Activated CD4-positive, alpha-beta T cell treated with anti-CD3 and anti-CD28 coated beads for 48 hours (primary cell): ENCODE measurements around the gene RANBP3.
"Not testable (repeated sequence)": the region's sequence is repeated elsewhere in the genome, so short reads cannot be mapped to it uniquely, and the experiment has no call there.

Experiments used
- DNase-seq: peaks from one replicate; pipeline ENCODE4 v3.0.0-alpha.2; 2020

Gene RANBP3

GRCh38 chr19:5897189-5897969, 80.6 kb downstream of the RANBP3 start:
- no peak for DNase-seq

- no peak for DNase-seq
Observed at GRCh38 chr19:5896365-5897076, 81.4 kb downstream of the RANBP3 start.

- DNase-seq = no peak
Observed at GRCh38 chr19:5895890-5896289, 82.0 kb downstream of the RANBP3 start.

GRCh38 chr19:5895409-5895808, 82.5 kb downstream of the RANBP3 start:
- DNase-seq = no peak

GRCh38 chr19:5894704-5895349, 83.1 kb downstream of the RANBP3 start:
- DNase-seq = no peak

GRCh38 chr19:5893907-5894703, 83.8 kb downstream of the RANBP3 start:
- no peak for DNase-seq

- no peak for DNase-seq
Observed at GRCh38 chr19:5893296-5893903, 84.5 kb downstream of the RANBP3 start.

GRCh38 chr19:5892772-5893275, 85.1 kb downstream of the RANBP3 start:
- DNase-seq = no peak

GRCh38 chr19:5891938-5892771, 85.8 kb downstream of the RANBP3 start:
- DNase-seq = peak; percentile 38

GRCh38 chr19:5891572-5891937, 86.4 kb downstream of the RANBP3 start:
- DNase-seq = no peak

GRCh38 chr19:5890099-5890498, 87.8 kb downstream of the RANBP3 start:
- DNase-seq = no peak

- no peak for DNase-seq
Observed at GRCh38 chr19:5889288-5889971, 88.5 kb downstream of the RANBP3 start.

GRCh38 chr19:5884065-5884811, 93.7 kb downstream of the RANBP3 start:
- DNase-seq = not testable (repeated sequence)

GRCh38 chr19:5883157-5883873, 94.6 kb downstream of the RANBP3 start:
- not testable (repeated sequence) for DNase-seq

- DNase-seq = no peak
Observed at GRCh38 chr19:5882421-5882968, 95.4 kb downstream of the RANBP3 start.

- no peak for DNase-seq
Observed at GRCh38 chr19:5881543-5882299, 96.2 kb downstream of the RANBP3 start.

GRCh38 chr19:5880604-5881078, 97.3 kb downstream of the RANBP3 start:
- no peak for DNase-seq

GRCh38 chr19:5880196-5880595, 97.7 kb downstream of the RANBP3 start:
- DNase-seq = no peak
